WERI-Rb-1 (cell line): ENCODE measurements around the gene RAB36.

Source experiments
- DNase-seq: peaks from one replicate; pipeline ENCODE4 v3.0.0-alpha.2; 2020
- H3K27ac ChIP-seq: fragments of 250-450 bp; sonication (Bioruptor Pico); 2 replicates; pipeline ENCODE4 v1.5.1; 2020; ENCODE audit warnings: mild to moderate bottlenecking, moderate library complexity
- H3K27me3 ChIP-seq: fragments of 250-450 bp; sonication (Bioruptor Pico); 2 replicates; pipeline ENCODE4 v1.5.1; 2021; ENCODE audit warnings: mild to moderate bottlenecking, low read depth, moderate library complexity; ENCODE audit not compliant: insufficient read depth, severe bottlenecking
- H3K36me3 ChIP-seq: fragments of 250-450 bp; sonication (Bioruptor Pico); 2 replicates; pipeline ENCODE4 v1.5.1; 2020; ENCODE audit warnings: mild to moderate bottlenecking, moderate library complexity
- H3K4me3 ChIP-seq: 2 replicates; pipeline ENCODE4 v1.5.1; 2011; ENCODE audit warnings: low read depth, mild to moderate bottlenecking, control low read depth, low read length
- H3K9me3 ChIP-seq: fragments of 250-450 bp; sonication (Bioruptor Pico); 2 replicates; pipeline ENCODE4 v1.5.1; 2021; ENCODE audit warnings: mild to moderate bottlenecking, moderate library complexity; ENCODE audit not compliant: severe bottlenecking
- TF ChIP-seq, protein P1 (sequence below): IDR thresholded peaks from 2 replicates; pipeline ENCODE4 v1.5.1; 2011; ENCODE audit warnings: low read depth, mild to moderate bottlenecking, control low read depth, inconsistent platforms, low read length

RAB36 gene

DNA sequence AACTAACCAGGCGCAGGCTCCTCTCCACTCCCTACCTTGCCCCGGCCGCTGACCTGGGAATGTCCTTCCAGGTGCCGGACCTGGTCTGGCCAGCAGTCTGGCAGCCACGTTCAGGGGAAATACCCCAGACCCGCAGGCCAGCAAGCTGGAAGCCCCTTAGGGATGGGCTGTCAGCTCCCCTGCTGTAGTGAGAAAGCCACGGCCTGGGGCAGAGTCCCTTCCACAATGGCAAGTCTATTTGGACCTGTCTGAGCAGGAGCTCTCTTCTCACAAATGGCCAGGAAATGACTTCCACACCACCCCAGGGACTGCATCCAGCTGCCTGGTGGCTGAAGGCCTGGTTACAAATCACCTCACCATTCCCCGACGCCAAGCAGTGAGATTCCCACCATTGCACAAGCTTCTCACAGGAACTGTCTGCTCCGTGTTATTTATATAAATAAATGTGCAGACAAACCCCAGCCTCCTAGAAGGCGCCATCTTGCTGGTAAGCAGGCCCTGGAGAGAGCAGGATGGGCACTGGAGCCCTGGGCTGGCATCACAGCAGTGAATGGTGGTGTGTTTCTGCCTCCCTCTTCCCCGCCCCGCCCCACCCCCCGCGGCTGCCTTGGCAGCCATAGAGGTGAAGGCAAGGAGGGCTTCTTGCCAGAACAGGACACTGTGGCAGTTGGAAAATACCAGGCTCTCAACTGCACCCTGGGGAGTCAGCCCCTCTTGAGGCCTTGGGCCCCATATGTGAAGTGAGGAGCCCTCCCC is 27.2 kb upstream of the RAB36 start:
- Histone ChIP-seq H3K9me3 (no peaks in the 10 kb centered on the region), H3K27me3 (no peaks in the 10 kb centered on the region), H3K4me3 (no peak overlapping the region), H3K27ac (no peak overlapping the region), H3K36me3 (peaks cover 13% of the 10 kb centered on the region)
- DNase-seq: no peak
- TF ChIP-seq, protein P1, sequence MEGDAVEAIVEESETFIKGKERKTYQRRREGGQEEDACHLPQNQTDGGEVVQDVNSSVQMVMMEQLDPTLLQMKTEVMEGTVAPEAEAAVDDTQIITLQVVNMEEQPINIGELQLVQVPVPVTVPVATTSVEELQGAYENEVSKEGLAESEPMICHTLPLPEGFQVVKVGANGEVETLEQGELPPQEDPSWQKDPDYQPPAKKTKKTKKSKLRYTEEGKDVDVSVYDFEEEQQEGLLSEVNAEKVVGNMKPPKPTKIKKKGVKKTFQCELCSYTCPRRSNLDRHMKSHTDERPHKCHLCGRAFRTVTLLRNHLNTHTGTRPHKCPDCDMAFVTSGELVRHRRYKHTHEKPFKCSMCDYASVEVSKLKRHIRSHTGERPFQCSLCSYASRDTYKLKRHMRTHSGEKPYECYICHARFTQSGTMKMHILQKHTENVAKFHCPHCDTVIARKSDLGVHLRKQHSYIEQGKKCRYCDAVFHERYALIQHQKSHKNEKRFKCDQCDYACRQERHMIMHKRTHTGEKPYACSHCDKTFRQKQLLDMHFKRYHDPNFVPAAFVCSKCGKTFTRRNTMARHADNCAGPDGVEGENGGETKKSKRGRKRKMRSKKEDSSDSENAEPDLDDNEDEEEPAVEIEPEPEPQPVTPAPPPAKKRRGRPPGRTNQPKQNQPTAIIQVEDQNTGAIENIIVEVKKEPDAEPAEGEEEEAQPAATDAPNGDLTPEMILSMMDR: no peak

DNA sequence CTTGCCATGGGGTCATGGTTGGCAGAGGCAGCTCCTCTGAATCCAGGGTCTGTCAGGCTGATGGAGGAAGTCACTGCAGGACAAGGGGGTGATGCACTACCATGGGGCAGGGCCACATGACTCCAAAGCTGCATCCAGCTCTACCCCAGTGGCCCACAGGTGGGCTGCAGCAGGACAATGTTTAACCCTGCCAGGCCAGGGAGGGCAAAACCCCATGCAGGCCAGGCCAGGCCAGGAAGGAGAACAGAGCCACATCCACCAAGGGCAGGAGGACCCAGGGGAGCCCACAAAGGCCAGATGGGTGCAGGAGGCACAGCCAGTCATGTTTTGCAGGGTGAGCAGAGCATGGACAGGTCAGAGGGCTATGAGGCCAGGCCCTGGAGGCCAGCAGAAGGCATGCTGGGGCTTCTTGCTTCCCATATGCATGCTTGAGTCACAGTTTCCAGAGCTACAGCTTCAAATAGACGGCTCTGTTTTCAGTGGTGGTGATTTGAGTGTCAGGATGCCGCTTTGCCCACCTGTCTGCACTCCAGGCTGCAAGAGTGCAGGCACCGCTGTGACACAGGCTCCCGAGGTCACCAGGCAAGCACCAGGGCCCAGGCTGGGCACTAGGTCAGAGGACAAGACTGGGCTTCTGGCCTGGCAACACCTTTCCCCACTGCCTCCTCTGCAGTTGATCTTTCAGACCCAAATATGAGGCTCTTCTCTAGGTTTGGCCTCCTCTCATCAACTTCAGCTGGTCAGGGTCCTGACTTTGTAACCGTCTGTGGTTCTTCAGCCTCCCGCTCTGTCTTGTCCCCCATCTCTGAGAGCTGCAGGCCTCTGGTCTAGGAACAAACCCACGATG is 26.4 kb upstream of the RAB36 start:
- H3K27ac ChIP-seq: no peak overlapping the region
- H3K36me3 ChIP-seq: peaks cover 9% of the 10 kb centered on the region; the same call in 1 of the 2 replicates
- no peak for DNase-seq
- no peaks in the 10 kb centered on the region for H3K9me3 ChIP-seq
- TF ChIP-seq, protein P1: no peak
- no peaks in the 10 kb centered on the region for H3K27me3 ChIP-seq
- no peak overlapping the region for H3K4me3 ChIP-seq

GRCh38 chr22:23119494-23120414 is 25.5 kb upstream of the RAB36 start:
- H3K4me3 ChIP-seq: no peak overlapping the region
- H3K36me3 ChIP-seq: peaks cover 9% of the 10 kb centered on the region; the same call in 1 of the 2 replicates
- H3K27me3 ChIP-seq: no peaks in the 10 kb centered on the region
- H3K27ac ChIP-seq: no peak overlapping the region
- no peaks in the 10 kb centered on the region for H3K9me3 ChIP-seq
- DNase-seq: no peak
- TF ChIP-seq, protein P1: peak; percentile 21; the same call in 1 of the 2 replicates

- Histone ChIP-seq H3K27me3 (no peaks in the 10 kb centered on the region), H3K9me3 (no peaks in the 10 kb centered on the region), H3K4me3 (no peak overlapping the region), H3K27ac (no peak overlapping the region), H3K36me3 (peaks cover 9% of the 10 kb centered on the region; the same call in 1 of the 2 replicates)
- no peak for DNase-seq
- TF ChIP-seq, protein P1: no peak
Observed at GRCh38 chr22:23120415-23120899, 24.8 kb upstream of the RAB36 start.

DNA sequence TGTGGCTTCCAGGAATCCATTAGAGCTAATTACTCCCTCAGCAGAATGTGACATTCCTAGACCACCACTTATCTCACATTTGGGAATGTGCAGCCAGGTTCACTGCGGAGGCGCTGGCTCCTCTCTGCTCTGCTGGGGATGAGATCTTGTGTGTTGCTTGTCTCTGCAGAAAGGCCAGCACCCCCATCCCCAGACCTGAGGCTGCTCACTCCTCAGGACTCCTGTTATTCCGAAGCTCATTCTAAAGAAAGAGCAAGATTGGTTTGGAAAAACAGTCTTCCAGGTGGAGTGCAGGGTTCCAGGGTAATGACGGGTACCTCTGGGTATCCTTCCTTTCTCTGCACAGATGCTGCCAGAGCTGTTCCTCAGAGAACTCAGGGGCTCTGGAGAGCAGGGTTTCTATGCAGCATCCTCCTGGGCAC is 24.3 kb upstream of the RAB36 start:
- no peaks in the 10 kb centered on the region for H3K27me3 ChIP-seq
- H3K4me3 ChIP-seq: no peak overlapping the region
- no peak for DNase-seq
- peaks cover 7% of the 10 kb centered on the region; the same call in 1 of the 2 replicates for H3K36me3 ChIP-seq
- no peaks in the 10 kb centered on the region for H3K9me3 ChIP-seq
- TF ChIP-seq, protein P1: no peak
- no peak overlapping the region for H3K27ac ChIP-seq
